IPS DF 19.7 (cell line): Measurements from ENCODE around the gene KCNA4.
A peak's percentile ranks its signal among the peaks of the same experiment; 100 is the strongest.
"Not testable (repeated sequence)": the region's sequence is repeated elsewhere in the genome, so short reads cannot be mapped to it uniquely, and the experiment has no call there.

Experiments used
- DNase-seq: peaks from one replicate; pipeline ENCODE4 v3.0.0-alpha.2; 2013; ENCODE audit warnings: low read depth, low spot score

KCNA4 gene

DNA sequence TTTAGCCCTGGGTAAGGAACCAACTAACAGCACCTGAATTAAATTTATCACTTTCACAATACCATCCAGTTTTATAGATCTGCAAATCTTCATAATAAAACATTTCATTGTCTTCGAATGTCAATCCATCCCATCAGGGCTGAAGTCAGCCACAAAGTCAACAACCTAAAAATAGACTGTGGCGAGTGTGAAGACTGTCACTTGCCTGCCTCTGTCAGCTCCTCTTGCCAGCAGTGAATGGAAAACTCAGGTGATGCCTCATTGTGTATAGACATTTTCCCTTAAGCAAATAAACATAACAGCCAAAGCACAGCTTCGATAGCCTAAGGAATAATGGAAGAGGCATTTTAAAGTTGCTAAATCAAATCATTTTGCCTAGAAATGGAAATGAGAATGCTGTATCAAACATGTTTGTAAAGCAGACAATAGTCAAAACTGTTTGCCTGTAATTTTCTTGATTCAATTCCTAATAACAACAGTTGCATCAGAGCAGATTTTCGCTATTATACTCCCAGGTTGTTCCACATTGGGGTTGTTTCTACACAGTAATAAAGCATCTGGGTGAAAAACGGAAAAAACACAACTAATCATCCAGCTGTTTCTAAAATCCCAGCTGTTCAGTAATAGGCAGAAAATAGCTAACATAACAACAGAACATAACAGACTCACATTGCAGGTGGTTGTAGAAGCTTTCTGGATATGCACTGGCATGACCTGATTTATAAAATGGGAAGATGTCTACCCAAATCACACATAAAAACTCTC lies 15.7 kb downstream of the KCNA4 start:
- DNase-seq = no peak

DNA sequence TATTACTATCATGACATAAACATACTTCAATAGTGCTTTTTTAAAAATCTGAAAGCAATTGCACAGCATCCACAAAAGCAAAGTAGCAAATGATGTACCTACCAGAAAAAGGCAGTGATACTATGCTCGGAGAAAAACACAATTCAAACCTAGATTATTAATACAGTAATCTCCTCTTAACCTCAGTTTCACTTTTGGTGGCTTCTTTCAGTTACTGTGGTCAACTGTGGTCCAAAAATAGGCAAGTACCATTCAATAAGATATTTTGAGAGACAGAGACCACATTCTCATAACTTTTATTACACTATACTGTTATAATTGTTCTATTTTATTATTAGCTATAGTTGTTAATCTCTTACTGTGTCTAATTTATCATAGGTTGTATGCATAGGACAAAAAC lies 20.8 kb downstream of the KCNA4 start:
- DNase-seq = no peak

DNA sequence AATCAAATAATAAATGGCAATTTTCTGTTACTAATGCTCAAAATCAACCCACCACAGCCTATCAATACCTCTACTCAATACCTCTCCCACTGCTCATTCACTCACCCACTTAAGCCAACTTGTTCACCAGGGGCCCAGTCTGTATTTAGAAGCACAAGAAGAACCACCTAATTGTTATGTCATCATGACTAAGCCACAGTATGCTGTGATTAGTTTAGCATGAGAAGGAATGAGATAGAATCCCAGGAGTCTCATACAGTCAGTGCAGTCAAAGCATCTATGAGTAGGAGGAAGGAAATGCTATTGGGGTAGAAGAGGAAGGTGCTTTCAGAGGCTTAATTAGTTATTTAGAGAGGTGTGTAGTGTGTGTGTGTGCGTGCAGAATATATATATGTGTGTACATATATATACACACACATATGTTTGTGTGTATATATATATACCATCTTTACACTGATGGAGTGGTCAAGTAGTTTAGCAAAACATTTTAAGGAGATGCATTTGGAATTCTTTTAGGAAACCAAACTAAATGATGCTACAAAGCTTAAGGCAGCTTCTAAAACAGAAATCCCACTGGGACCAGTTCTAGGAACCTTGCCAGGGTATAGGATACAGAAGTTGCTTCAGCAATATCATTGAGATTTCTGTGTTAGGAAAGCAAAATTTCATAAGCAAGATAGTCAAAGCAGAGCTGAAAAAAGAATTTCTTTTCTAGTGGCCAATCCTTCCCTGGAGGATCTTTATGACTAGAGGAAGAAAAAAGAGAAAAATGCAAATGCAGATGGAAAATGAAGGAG lies 27.5 kb downstream of the KCNA4 start:
- DNase-seq = no peak

DNA sequence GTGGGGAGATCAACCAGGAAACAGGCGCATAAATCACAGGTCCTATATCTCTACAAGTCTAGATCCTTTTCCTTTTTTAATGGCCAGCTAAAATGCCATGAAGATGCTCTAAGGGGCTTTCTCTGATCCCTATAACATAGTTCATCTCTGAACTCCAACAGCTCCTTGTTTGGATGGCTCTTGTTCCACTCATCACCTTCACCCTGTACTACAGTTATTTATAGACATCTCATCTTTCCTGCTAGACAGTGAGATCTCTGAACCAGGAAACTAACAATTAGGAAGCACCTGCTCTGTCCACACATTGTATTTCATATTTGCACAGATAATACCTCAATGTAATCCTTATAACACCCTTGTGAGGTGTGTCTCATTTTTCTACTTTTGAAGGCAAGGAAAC lies 31.6 kb downstream of the KCNA4 start:
- no peak for DNase-seq

DNA sequence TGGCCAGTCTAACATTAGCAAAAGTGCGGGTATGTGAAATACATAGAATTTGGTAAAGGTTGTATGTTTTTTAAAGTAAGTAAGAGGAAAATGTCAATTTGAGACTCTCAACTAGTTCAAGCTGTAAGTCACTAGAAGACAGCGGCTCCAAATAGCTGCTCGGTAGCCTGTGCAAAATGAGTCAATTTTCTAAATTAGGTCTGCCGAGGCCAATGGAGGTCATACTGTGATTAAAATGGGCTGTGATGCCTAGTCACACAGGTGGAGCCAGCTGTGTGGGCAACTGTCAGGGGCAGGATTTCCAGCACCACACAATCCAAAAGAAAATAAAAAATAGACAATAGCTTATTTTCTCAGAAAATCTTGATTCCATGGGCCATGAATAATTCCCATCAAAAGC lies 32.3 kb downstream of the KCNA4 start:
- DNase-seq = no peak

DNA sequence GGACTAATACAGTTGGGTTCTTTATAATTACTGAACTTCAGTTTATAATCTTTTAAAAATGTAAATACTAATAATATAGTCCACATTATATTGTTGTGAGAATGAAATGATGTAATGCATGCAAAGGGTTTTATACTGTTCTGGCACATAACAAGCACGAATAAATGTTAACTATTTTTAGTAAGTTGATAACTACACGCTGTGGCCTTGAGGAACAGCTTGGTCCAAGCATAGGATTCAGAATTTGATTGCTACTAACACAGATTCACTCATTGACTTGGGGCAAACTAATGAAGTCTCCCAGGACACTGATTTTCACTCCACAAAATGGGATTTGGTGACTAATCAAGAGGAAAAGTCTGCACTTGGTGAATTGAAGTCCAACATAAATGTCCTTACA lies 38.3 kb downstream of the KCNA4 start:
- DNase-seq = no peak

DNA sequence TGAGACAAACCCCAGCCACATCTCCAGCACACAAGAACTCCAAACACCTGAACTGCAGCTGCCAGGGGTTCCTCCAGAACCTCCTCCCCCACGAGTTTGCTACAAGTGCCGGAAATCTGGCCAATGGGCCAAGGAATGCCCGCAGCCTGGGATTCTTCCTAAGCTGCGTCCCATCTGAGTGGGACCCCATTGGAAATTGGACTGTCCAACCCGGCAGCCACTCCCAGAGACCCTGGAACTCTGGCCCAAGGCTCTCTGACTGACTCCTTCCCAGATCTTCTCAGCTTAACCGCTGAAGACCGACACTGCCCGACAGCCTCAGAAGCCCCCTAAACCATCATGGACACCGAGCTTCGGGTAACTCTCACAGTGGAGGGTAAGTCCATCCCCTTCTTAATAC lies 41.2 kb downstream of the KCNA4 start:
- not testable (repeated sequence) for DNase-seq

DNA sequence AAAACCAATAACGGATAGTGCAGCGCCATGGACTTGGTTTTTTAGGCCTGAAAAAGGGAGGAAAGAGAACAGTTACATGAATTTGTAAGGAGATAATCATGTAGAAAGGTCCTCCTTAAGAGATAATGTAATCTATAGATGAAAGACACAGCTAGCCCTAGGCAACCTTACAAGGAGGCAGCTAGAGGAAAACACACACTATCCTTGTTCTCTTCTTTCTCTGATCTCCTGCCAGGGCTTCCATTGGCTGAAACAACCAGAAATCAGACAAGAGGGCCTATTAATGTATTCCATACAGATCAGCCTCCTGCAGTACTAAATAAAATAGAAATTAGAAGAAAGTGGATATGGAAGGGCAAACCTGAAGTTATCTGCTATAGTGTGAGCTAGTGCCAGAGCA lies 53.0 kb downstream of the KCNA4 start:
- no peak for DNase-seq

DNA sequence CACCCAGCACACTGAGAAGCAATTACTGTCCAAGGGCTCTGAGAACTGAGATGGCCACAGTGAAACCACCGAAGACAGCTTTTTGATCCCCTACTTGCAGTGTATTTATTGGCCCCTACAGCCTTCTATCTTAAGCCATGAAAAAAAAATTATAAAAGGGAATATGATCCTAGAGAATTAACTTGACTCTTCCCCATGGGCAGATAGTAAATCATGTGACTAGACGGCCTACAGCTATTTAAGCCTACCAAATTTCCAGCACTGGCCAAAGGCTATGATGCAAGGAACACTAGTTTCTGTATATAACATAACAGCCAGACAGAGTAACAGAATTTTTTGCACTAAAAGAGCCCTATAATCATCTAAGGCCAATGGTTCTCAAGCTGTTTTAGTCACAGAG lies 53.8 kb downstream of the KCNA4 start:
- no peak for DNase-seq

DNA sequence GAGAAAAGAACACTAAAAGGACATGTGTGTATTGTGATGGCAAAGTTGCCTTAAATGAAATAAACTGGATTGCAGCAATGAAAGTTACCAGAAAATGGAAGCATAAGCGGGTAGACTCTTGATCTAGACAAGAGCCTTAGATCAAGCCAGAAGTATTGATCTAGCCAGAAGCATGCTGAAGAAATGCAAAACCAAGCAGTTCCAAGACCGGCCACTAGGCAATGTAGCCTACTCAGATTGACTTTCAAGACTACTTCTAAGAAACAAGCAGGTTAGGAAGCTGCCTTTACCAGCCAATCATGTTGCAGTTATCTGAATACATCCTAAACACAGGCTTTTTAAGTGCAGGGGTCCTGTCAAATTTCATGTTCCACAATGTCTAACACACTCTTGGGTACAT lies 54.6 kb downstream of the KCNA4 start:
- DNase-seq = peak; percentile 70
